Neural cell (in vitro differentiated cells): Measurements from ENCODE around the gene PHACTR1. TPM values are rescaled to one million over a fixed set of nuclear protein-coding genes. Genes with fewer than 3 reads are reported as not detected.

Experiments
- H2AFZ ChIP-seq: fragments of 200-600, 300-800 bp; sonication (generic), shearing (Covaris generic); 2 replicates; pipeline ENCODE4 v1.6.0; 2014; ENCODE audit warnings: low read depth, mild to moderate bottlenecking, antibody characterized with exemption, low read length, moderate library complexity
- H3F3A ChIP-seq: fragments of 200-600 bp; shearing (Covaris generic); 2 replicates; pipeline ENCODE4 v1.6.1; 2016; ENCODE audit warnings: mild to moderate bottlenecking, moderate library complexity, mixed read lengths, antibody characterized with exemption, low read length; ENCODE audit not compliant: insufficient read depth, poor library complexity, severe bottlenecking
- H3K27ac ChIP-seq: fragments of 200-600, 300-800 bp; sonication (generic), shearing (Covaris generic); 2 replicates; pipeline ENCODE4 v1.5.1; 2014; ENCODE audit warnings: mild to moderate bottlenecking, low read length, moderate library complexity
- H3K27me3 ChIP-seq: fragments of 300-800, 200-600 bp; sonication (generic), shearing (Covaris generic); 2 replicates; pipeline ENCODE4 v1.6.0; 2014; ENCODE audit warnings: mild to moderate bottlenecking, low read depth, low read length, moderate library complexity; ENCODE audit not compliant: insufficient read depth
- H3K36me3 ChIP-seq: fragments of 300-800, 200-600 bp; sonication (generic), shearing (Covaris generic); 2 replicates; pipeline ENCODE4 v1.5.1; 2014; ENCODE audit warnings: mild to moderate bottlenecking, antibody characterized with exemption, low read length, moderate library complexity; ENCODE audit not compliant: insufficient read depth
- H3K4me2 ChIP-seq: fragments of 300-800, 200-600 bp; sonication (generic), shearing (Covaris generic); 2 replicates; pipeline ENCODE4 v1.6.0; 2014; ENCODE audit warnings: mild to moderate bottlenecking, low read length
- H3K4me3 ChIP-seq: fragments of 300-800, 200-600 bp; sonication (generic), shearing (Covaris generic); 2 replicates; pipeline ENCODE4 v1.5.1; 2014; ENCODE audit warnings: mild to moderate bottlenecking, low read length, moderate library complexity
- H3K79me2 ChIP-seq: fragments of 200-600 bp; shearing (Covaris generic); replicated peaks from 2 replicates; pipeline ENCODE4 v1.6.0; 2014; ENCODE audit warnings: mild to moderate bottlenecking, low read length, moderate library complexity; ENCODE audit not compliant: insufficient read depth
- H3K9ac ChIP-seq: fragments of 300-800, 200-600 bp; sonication (generic), shearing (Covaris generic); 2 replicates; pipeline ENCODE4 v1.6.1; 2016; ENCODE audit warnings: mild to moderate bottlenecking, low read length, mixed read lengths
- H3K9me2 ChIP-seq: fragments of 200-600 bp; shearing (Covaris generic); 2 replicates; pipeline ENCODE4 v1.6.1; 2016; ENCODE audit warnings: mild to moderate bottlenecking, low read length, mixed read lengths; ENCODE audit not compliant: insufficient read depth
- H3K9me3 ChIP-seq: fragments of 200-600, 300-800 bp; sonication (generic), shearing (Covaris generic); 2 replicates; pipeline ENCODE4 v1.6.1; 2016; ENCODE audit warnings: mild to moderate bottlenecking, mixed run types, low read length, moderate library complexity, mixed read lengths
- H4K20me1 ChIP-seq: fragments of 200-600 bp; shearing (Covaris generic); 2 replicates; pipeline ENCODE4 v1.6.1; 2016; ENCODE audit warnings: mild to moderate bottlenecking, mixed run types; ENCODE audit not compliant: insufficient read depth
- CTCF ChIP-seq: fragments of 450-650 bp; IDR thresholded peaks from 2 replicates; pipeline ENCODE4 v1.5.1; 2014; ENCODE audit warnings: antibody characterized with exemption, mild to moderate bottlenecking, moderate library complexity; ENCODE audit not compliant: poor library complexity, severe bottlenecking
- EP300 ChIP-seq: fragments of 450-650 bp; conservative IDR thresholded peaks from 2 replicates; pipeline ENCODE4 v1.6.1; 2014; ENCODE audit warnings: antibody characterized with exemption, mild to moderate bottlenecking, moderate library complexity; ENCODE audit not compliant: poor library complexity, severe bottlenecking
- EZH2 ChIP-seq: fragments of 200-600, 300-800 bp; shearing (Covaris generic), sonication (generic); IDR thresholded peaks from 2 replicates; pipeline ENCODE4 v1.6.1; 2014; ENCODE audit warnings: antibody characterized with exemption, low read length, borderline replicate concordance, mild to moderate bottlenecking; ENCODE audit not compliant: insufficient read depth, poor library complexity, severe bottlenecking
- MXI1 ChIP-seq: fragments of 450-650 bp; conservative IDR thresholded peaks from 2 replicates; pipeline ENCODE4 v1.6.1; 2014; ENCODE audit warnings: antibody characterized with exemption, mild to moderate bottlenecking; ENCODE audit not compliant: poor library complexity, severe bottlenecking
- POLR2AphosphoS5 ChIP-seq: IDR thresholded peaks from 2 replicates; pipeline ENCODE4 v1.6.1; 2012
- RAD21 ChIP-seq: fragments of 450-650 bp; conservative IDR thresholded peaks from 2 replicates; pipeline ENCODE4 v1.6.1; 2014; ENCODE audit warnings: antibody characterized with exemption, mild to moderate bottlenecking, moderate library complexity
- REST ChIP-seq: IDR thresholded peaks from 2 replicates; pipeline ENCODE4 v1.6.1; 2012; ENCODE audit warnings: borderline replicate concordance
- SMC3 ChIP-seq: fragments of 450-650 bp; conservative IDR thresholded peaks from 2 replicates; pipeline ENCODE4 v1.6.1; 2014; ENCODE audit warnings: antibody characterized with exemption, mild to moderate bottlenecking, moderate library complexity; ENCODE audit not compliant: poor library complexity
- TAF1 ChIP-seq: IDR thresholded peaks from 2 replicates; pipeline ENCODE4 v1.6.1; 2012; ENCODE audit warnings: low read depth
- polyA plus RNA-seq: library from polyadenylated mRNA; depleted of rRNA; stranded (reverse); fragments of >200 nt; gene quantifications from 2 replicates; pipeline ENCODE4 v1.2.3, GENCODE V29; 2014

Gene PHACTR1
- polyA plus RNA-seq, 1 donor from 2014 or later = 7.8 TPM

GRCh38 chr6:13101985-13102384, 385.4 kb downstream of the PHACTR1 start:
- Histone ChIP-seq H3K9ac (no peak overlapping the region), H3K9me2 (no peaks in the 10 kb centered on the region), H3K4me3 (no peak overlapping the region), H3K27me3 (no peaks in the 10 kb centered on the region), H3F3A (no peaks in the 10 kb centered on the region), H4K20me1 (no peaks in the 10 kb centered on the region), H3K27ac (no peak overlapping the region), H3K9me3 (no peaks in the 10 kb centered on the region), H2AFZ (no peak overlapping the region), H3K79me2 (no peaks in the 10 kb centered on the region), H3K36me3 (no peaks in the 10 kb centered on the region), H3K4me2 (no peak overlapping the region)
- TF ChIP-seq RAD21 (no peak), CTCF (no peak), TAF1 (no peak), EZH2 (no peak), SMC3 (no peak), REST (no peak), MXI1 (no peak)

GRCh38 chr6:13103169-13103568, 386.6 kb downstream of the PHACTR1 start:
- no peaks in the 10 kb centered on the region for H3K36me3 ChIP-seq
- H3K9me3 ChIP-seq = no peaks in the 10 kb centered on the region
- no peak overlapping the region for H3K4me2 ChIP-seq
- no peaks in the 10 kb centered on the region for H3K79me2 ChIP-seq
- no peaks in the 10 kb centered on the region for H3F3A ChIP-seq
- no peak overlapping the region for H2AFZ ChIP-seq
- no peak for TF ChIP-seq REST
- TF ChIP-seq EP300 = no peak
- TF ChIP-seq RAD21 = no peak
- no peak for TF ChIP-seq MXI1
- TF ChIP-seq EZH2 = no peak
- no peak for TF ChIP-seq POLR2AphosphoS5
- TF ChIP-seq TAF1 = no peak
- no peak for TF ChIP-seq SMC3
- TF ChIP-seq CTCF = no peak
- H3K9me2 ChIP-seq = no peaks in the 10 kb centered on the region
- no peaks in the 10 kb centered on the region for H4K20me1 ChIP-seq
- H3K27ac ChIP-seq = no peak overlapping the region
- H3K9ac ChIP-seq = no peak overlapping the region
- no peaks in the 10 kb centered on the region for H3K27me3 ChIP-seq
- no peak overlapping the region for H3K4me3 ChIP-seq
